DMS53 (cell line): Measurements from ENCODE around the gene ZNF862.
"Not testable (repeated sequence)": the region's sequence is repeated elsewhere in the genome, so short reads cannot be mapped to it uniquely, and the experiment has no call there.

Experiments used
- DNase-seq: peaks from one replicate; lab custom pipeline; 2025; lab: John Stamatoyannopoulos, UW

The ZNF862 gene

DNA sequence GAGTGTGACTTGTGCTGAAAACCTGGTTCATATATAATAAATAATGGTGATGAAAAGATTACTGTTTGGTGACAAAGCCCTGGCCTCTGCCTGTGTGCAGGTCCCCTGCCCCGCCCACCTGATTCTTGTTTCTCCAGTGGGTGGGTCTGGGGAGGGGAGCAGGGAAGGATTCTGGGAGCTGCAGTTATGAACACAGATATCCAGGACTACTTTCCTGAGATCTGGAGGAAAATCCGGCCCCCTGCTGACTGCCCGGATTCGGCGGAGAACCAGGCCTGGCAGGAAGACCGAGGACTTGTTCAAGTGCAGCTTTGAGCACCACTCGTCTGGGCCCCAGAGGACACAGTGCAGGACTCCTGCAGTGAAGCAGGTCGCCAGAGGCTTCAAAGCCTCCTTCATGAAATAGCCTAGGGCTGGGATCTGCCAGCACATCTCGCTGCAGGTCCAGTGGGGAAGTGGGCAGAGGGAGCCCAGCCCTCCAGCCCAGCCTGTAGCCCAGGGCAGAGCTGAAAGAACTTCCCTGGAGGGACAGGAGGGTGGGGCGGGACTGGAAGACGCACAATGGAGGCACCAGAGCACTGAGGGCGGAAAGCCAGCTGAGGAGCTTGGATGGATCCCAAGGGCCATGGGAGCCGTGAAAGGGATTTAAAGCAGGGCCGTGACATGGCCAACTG lies 42.6 kb downstream of the ZNF862 start:
- no peak for DNase-seq

DNA sequence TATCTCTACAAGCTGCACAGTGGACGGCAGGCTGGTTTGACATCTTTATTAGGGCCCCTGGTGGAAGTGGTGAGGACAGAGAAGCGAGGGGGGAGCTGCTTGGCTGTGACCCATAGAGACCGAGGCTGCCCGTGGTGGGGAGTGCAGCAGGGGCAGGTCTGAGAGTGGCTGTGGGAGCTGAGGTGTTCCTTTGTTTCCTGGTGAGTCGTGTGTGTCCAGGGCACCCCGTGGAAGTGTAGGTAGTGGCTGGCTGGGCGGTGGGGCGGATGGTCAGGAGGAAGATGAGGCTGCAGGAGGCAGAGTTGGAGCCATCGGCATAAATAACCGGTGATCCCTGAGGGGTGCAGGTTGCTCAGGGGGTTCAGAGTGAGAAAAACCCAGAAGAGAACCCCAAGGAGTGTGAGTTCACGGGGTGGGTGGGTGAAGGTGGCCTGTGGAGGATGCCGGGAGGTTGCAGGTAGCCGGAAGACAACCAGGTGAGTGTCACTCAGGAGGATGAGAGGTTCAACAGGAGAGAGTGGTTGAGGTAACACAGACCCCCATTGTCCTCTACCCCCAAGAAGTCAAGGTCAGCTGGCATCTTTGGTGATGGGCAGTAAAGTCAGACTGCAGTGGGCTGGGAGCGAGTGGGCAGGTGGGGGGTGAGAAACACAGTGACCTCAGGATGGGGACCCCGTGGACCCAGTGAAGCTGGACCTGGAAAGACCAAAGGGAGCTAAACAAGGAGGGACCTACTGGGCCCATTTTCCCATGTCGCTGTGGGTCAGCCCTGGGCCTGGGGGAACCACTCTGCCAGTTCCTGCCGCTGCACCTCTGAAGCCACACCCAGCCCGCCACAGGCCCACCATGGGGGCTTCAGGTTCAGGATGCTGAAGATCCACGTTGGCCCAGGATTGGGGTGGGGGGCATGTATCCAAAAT lies 43.4 kb downstream of the ZNF862 start:
- DNase-seq = no peak

DNA sequence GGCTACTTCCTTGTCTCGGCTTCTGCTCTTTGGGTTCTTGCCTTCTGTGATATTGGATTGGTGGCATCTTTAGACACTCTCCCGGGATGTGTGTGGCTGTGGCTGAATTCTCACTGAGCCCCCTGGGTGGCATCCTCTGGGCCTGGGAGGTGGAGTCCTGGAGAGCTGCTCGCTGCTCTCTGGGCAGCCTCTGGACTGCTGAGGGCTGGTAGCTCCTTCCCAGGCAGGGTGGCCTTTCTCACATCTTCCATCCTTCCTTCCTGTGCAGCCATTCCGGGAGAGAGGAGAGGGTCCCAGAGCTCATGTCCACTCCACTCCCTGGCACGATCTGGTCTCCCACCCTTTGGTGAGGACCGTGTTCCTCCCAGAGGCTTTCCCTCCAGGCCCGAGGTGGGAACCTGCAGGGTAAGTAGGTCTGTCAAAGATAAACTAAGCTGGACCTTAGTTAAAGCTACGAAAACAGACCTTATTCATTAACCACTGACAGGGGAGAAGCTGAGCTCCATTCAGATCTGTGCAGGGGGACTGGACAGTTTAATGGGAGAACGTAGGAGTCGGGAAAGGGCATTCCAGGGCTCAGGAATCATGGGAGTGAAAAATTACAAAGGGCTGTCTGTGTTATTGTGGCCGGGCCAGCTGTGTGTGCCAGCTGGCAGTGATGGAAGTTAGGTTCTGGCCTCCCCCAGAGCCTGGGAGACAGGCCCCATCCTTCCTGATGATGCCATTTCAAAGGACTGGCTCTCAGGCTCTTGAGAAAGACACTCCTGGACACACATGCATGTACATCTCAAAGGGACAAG lies 44.3 kb downstream of the ZNF862 start:
- no peak for DNase-seq

DNA sequence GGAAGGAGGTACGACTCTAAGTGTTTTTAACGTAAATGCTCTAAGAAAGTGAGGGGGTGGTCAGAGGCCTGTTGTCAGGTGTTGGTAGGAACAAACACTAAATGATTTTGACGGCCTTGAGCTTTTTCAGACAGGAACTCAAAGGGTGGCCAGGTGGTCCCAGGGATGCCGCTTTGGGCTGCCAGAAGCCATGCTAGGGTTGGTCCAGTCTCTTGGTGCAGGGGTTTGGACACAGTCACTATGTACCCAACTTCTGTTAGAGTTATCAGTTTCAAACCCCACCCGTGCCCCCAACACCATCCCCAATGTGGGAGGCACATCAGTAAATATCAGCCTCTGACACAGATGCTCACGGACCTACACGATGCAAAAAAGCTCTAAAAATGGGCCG lies 44.9 kb downstream of the ZNF862 start:
- no peak for DNase-seq

DNA sequence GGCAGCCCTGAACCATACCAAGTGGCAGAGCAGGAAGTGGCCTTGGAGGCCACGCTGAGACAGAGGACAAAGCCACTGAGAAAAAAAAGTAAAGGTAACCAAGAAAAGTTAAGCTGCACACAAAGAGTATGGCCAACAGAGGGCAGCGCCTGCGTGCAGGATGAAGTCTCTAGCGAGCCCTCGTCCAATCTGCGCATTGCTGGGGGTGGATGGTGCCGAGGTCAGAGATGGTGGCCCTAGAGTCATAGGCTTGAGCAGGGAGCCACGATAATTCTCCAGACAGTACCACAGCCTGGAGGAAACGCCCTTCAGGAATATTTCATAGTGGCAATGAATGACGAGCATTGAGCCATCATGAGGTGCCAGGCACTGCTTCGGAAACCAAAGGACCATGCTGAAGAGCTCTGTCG lies 45.3 kb downstream of the ZNF862 start:
- peak; percentile 88 for DNase-seq

DNA sequence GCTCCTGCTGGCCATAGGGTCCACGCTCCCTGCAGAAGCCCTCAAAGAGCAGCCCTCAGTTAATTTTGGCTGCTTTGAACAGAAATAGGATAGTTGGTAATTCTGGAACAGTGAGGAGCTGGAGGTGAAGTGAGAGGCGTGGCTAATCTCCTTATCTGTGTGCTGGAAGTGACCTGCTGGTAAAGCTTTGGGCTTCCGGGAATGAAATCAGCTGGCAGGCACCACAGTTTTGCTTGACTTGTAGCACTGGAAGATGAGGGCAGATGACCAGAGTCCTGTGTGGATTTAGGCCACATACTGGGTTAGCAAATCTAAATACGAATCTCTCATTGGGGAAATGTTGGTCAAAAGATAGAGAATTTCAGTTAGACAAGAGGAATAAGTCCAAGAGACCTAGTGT lies 45.8 kb downstream of the ZNF862 start:
- DNase-seq = no peak

DNA sequence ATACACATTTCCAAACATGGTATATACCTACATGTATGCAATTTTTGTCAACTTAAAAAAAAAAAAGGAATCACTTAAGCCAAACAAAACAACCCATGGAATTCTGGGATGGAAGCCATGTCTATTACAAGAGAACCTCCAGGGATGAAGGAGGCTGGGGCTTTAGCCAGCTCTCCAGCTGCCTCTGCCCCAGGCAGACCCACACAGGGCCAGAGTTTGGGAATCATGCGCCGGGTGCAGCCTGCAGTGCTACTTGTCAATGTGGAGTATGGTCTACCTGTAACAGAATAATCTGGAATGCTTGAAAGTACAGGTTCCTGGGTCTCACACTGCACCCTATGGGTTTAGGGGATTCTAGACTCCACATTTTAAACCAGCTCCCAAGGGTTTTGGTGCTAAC lies 46.4 kb downstream of the ZNF862 start:
- DNase-seq = no peak

DNA sequence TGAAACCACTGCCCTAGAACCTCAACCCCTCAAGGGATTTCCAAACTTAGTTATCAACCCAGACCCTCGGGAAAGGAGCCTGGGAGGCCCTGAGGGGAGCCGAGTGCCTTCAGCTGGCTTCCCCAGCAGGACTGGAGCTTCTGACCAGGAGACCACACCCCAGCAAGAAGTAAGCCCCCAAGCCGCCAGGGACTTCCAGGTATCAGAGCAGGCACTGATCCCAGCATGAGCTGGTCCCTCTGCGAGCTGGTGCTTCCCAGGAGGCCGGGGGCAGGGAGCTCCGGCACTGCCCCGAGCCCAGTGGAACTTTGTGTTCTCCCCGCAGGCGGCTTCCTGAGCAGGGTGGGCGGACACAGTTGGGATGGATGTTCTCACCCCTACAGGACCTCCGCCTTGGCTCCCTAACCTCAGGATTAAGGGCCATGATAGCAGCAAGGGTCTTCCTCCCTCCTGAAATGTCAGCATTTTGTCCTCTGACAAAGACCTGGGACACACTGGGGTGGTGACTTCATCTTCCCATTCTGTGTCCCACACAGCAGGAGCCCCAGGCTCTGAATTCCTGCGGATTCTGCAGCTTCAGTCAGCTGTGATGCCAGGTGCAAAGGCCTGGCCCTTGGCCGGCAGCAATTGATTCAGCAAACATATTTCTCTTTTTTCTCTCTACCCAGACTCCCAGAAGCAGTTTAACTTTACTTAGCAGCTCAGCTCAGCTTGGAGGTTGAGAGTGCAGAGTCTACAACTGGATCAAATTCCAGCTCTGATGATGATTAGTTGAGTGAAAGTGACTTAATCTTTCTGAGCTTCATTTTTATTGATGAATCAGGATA lies 47.2 kb downstream of the ZNF862 start:
- no peak for DNase-seq

DNA sequence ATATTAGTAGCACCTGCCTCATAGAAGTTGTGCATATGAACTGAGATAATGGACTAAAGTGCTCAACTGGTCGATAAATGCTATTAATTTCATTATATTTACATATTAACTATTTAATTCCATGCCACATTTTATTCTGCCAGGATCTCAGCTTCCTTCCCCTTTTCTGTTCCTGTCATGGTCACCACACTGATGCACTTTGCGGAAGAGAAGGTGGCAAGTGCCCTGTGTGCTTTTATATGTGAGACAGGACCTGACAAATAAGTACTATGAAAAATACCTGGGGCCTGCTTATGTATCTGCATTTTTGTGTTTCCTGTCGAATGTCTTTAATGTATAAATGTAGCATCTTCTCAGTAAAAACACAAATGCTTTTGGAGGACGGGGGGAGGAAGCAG lies 47.8 kb downstream of the ZNF862 start:
- no peak for DNase-seq

DNA sequence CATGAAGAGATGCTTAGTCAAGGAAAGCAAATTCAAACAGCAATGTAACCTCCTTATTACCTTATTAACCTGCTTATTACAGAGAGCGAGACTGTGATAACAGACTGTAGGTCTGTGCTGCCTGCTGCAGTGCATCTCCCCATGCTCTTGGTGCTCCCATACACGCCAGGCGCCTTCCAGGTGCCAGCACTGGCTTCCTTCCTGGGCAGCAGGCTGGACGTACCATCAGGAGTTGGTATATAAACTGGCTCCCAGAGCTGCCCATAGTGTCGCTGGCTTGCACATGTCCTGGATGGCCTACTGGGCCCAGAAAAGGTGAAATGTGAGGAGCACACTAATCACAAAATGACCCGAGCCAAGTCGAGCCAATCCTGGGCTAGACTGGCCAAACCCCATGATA lies 49.1 kb downstream of the ZNF862 start:
- no peak for DNase-seq

DNA sequence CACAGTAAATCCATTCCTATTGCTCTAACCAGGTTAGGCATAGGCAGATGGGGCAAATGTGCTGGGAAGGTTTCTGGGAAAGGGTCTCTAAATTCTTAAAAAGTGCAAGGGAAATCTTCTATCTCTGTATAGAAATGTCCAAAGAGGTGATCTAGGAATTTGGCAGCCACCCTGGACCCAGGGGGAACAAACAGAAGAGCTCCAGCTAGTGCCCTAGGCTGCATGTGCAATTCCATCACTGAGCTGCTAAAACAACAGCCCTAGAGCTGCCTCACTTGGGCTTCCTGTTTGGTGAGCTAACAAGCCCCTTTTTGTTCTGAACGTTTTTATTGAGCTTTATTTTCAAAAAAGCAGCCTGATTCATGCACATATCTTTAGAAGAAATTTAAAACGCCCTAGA lies 52.5 kb downstream of the ZNF862 start:
- DNase-seq = not testable (repeated sequence)

DNA sequence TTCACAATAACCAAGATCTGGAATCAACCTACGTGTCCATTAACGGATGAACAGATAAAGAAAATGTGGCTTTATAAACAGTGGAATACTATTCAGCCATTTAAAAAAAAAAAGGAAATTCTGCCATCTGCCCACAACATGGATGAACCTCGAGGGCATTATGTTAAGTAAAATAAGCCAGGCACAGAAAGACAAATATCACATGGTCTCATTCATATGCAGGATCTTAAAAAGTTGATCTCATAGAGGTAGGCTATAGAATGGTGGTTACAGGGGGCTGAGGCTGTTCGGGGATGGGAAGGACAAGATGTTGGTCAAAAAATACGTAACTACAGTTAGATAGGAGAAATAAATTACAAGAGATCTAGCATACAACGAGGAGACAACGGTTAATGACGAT lies 56.8 kb downstream of the ZNF862 start:
- not testable (repeated sequence) for DNase-seq

DNA sequence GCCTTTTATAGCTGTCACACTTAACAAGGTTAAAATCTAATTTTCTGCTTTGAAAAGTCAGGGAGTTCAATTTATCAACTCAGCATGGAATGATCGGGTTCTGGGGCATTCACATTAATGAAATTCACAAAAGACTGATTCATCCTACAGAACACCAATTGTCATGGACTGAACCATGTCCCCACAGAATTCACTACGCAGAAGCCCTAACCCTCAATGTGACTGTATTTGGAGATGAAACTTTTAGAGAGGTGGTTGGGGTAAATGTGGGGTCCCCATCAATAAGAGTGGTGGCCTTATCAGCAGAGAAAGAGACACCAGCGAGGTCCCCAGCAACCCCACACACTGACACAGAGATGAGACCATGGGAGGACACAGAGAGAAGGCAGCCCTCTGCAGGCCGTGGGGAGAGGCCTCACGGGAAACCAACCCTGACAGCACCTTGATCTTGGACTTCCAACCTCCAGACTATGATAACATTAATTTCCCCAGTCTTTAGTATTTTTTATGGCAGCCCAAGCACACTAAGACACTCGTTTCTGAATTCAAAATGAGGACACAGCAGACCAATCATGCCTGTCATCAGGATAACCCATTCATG lies 69.7 kb downstream of the ZNF862 start:
- DNase-seq = not testable (repeated sequence)

DNA sequence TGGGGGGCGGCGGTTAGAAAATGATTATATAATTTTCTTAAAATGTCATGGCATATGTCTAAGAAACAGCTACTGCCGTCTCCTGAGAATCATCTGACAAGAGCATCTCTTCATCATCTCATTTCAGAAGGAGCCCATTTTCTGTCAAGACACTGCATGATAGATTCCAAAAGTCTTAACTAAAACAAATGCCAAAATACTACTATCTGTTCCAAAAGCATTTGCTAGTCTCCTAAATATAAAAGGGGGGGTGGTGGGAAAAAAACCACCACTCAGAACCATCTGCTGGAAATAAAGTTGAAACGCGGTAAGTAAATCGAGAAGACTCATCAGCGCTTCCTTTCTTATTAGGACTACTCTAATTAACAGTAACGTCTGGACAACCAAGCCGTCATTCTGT lies 72.0 kb downstream of the ZNF862 start:
- DNase-seq = not testable (repeated sequence)

DNA sequence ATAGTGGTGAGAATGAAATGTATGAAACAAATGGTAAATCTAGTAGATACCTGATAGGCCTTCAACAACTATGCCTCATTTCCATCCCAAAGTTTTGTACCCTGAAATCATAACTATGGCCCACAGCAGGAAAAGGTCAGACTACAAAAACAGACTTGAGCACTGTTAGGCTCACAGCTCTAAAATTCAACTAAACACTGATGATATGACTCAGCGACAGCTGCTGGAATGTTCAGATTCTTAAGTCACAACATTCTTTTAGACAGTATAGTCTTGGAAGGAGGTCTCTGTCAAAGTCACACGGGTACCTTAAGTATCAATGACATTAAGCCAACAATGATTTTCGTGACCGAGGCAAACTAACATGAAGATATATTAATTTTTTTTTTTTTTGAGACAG lies 74.0 kb downstream of the ZNF862 start:
- DNase-seq = not testable (repeated sequence)
